ENCODE results near the gene ANKRD44.
"Not testable (repeated sequence)": the region's sequence is repeated elsewhere in the genome, so short reads cannot be mapped to it uniquely, and the experiment has no call there.

The ANKRD44 gene

GRCh38 chr2:197010200-197011020 lies 300.2 kb downstream of the ANKRD44 start:
- DNase-seq, result no peak

DNA sequence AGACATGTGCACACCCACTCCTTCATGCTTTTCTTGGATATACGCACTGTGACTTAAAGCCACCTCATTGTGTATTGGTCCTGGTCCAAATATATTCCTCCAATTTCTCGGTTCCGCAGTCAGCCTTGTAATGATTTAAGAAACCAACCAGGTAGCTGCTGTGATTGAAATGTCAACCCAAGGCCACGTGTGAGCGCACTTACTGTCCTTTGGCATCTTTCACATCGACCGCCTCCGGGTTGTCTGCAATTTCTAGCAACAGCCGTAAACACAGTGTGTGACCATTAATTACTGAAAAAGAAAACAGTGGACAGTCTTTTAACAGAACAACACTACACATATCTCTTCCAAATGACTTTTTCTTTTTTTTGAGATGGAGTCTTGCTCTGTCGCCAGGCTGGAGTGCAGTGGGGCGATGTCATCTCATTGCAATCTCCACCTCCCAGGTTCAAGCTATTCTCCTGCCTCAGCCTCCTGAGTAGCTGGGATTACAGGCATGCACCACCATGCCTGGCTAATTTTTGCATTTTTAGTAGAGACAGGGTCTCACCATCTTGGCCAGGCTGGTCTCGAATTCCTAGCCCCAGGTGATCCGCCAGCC lies 301.7 kb downstream of the ANKRD44 start:
- DNase-seq, result not testable (repeated sequence)

DNA sequence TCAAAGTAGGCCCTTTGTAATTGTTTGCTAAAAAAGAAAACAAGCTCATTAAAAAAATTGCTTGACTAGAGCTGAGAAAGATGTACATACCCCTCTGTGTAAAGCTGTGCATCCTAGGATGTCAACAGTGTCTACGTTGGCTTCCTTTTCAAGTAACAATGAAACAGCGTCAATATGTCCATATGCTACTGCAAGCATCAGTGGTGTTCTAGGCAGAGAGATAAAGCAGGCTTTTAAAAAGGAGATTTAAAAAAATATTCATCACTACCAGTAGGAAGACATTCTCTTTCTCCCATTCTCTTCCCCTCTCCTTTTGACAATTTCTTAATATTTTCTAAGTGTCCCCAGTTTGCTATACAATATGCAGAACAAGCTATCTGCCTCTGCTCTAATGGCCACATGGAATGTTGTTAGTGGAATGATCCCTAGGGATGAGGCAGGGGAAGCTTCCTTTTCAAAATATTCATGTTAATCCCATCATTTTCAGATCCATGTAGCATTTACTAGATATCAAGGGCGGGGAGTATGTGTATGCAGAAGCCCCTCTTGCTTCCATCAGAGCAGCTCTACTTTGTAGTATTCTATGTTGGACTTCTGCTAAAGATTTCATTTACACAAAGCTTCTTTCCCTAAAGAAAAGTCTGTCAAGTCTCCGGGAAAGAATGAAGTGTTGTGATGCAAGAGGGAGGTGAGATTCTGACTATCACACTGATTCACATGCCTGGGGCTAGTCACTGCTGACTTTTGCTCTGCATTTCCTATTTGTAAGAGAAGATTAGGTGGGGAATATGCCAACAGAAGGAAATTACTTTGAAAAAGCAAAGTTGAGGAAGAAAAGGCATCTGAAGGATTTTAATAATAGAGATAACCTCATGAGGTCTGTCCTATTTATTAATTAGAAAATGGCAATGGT lies 302.6 kb downstream of the ANKRD44 start:
- no peak for DNase-seq

DNA sequence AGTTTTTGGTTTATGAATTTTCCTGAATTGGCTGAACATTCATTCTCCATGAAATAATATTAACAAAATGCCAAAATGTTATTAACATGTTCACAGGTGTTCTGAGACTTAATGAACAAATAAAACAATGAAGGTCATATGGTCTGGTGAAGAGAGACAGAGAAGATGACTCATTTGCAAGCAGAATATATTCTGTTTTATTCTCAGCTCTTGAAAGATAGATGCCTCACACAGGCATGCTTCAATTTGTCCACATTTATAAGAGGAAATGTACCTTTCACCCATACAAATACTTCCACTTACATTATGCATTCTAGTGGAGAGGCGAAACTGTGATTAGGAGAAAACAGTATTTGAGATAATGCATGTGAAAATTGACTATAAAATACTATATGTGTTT lies 308.7 kb downstream of the ANKRD44 start:
- DNase-seq, result no peak

DNA sequence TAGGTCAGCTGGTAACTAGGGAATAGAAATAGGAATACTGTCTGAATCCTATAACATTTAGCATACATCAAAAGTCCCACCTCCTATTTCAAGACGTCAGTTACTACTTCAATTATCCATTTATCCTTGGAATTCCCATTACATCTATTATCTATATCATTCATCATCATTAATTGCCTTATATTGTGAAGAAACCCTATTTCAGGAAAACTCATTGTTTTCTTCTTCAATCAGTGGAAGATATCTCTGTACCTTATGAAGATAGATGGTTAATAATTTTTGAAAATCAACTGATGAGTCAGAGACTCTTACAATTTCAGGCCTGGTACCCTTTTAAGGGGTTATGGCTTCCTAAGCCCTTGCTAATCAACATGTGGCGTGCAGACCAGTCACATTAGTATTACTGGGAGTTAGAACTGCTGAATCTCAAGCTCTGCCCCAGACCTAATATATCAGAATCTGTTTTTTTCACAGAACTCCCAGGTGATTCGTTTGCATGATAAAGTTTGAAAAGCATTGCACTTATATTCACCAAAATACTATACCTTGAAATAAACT lies 314.7 kb downstream of the ANKRD44 start:
- no peak for DNase-seq

DNA sequence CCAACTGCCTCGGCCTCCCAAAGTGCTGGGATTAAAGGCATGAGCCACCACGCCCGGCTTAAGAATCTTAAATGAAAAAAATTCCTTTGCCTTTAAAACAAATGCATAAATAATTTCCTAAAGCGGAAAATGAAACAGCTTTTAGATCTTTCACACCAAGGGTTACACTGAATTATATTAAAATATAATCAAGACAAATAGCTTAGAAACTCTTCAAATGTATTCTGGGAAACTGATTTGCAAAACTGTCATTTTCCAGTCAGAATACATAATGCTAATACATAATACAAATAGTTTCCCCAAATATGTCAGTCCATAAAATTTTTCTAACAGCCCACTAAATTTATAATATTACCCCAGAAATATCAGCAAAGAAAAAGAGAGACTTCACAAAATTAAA lies 315.8 kb downstream of the ANKRD44 start:
- DNase-seq, result no peak

DNA sequence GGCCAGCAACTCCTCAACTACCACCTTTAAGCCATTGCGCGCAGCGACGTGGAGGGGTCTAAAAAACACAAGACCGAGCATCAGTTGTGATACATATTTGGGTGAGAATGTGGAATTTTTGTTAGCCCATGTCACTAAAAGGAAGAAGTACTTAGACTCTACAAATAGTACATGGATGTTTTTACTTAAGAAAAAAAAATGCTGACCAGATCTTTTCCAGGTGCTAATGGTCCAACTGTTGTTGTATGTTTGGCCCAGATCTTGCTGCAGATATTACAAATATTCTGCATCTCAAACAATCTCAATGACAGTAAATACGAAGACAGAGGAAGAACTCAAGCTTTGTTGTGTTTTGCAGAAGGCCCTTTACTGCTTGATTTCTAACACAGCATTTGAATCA lies 317.0 kb downstream of the ANKRD44 start:
- DNase-seq, result no peak

DNA sequence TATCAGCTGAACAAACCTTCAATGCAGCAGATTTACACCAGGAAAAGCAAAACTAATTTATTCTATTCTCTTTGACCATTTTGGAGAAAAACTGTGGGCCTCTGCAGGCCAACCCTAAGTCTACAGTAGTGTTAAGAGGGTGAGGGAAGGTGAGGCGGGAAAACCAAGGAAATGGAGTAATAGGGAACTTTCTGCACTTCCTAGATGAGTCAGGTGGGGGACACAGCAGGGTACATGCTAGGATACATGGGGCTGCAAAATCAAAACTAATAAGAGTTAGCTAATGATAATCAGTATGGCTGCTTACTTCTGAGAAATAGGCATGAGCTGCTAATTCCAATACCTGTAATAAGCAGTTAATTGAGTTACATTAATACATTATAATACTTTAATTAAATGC lies 318.1 kb downstream of the ANKRD44 start:
- no peak for DNase-seq

GRCh38 chr2:196990788-196991461 lies 319.7 kb downstream of the ANKRD44 start:
- DNase-seq, result no peak

GRCh38 chr2:196990092-196990491 lies 320.5 kb downstream of the ANKRD44 start:
- no peak for DNase-seq

DNA sequence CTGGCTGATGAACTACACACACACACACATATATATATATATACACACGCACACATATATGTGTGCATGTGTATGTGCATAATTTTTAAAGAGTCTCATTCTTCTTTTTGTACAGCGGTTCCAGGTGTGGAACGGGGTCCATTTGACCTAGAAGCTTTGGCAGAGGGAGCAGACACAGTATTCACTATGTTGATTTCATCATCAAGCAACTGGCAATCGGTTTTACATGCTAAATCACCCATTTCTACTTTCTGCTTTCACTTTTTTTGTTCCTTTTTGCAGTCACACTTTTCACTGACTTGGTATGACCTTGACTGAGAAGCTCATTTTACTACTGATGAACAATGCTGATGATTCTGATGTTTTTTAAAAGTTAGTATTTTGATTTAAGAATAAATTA lies 321.1 kb downstream of the ANKRD44 start:
- no peak for DNase-seq

- no peak for DNase-seq
These were observed 321.9 kb downstream of the ANKRD44 start for GRCh38 chr2:196988639-196989038.

DNA sequence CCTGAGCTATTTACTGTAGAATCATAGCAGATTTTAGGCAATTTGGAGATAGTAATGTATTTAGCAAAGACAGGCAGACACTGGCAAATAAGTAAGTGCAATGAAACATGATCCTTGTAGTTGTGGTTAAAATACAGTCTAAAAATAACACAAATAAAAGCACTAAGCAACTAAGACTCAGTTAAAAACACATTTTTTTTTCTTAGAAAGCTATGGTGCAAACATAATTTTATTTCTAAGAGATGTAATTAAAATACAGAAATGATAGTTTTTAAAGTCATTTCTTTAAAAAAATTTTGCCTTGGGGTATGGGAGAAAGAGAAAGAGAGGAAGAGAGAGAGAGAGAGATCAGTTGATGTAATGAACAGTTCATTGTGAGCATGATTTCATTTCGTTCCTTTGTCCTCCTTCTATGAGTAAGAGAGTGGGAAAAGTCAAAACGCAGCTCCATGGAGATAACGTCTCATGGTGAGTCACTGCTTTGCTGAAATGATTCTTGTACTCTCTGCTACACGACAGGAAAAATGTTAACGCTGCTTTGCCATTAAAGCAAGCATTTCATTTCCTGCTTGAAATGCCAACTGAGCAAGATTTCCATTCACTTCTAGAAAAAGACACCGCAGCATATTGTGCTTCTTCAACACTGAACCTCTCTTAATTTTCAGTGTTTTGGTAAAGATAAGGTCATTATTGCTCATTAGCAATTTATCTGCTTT lies 322.8 kb downstream of the ANKRD44 start:
- peak; percentile 28 for DNase-seq

DNA sequence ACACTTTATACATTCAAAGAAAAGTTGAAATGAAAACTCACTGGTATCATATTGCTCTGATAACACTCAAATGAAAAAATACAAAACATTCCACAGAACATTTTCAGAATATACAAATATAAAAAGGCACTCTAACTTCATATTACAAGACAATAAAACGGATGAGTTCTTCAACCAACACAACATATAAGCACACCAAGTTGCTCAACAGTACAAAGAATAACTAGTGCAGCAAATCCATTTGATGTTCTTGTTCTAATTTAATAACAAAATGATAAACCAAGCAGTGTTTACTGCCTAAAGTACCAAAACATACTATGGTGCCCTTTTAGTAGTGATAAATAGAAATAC lies 323.3 kb downstream of the ANKRD44 start:
- no peak for DNase-seq

DNA sequence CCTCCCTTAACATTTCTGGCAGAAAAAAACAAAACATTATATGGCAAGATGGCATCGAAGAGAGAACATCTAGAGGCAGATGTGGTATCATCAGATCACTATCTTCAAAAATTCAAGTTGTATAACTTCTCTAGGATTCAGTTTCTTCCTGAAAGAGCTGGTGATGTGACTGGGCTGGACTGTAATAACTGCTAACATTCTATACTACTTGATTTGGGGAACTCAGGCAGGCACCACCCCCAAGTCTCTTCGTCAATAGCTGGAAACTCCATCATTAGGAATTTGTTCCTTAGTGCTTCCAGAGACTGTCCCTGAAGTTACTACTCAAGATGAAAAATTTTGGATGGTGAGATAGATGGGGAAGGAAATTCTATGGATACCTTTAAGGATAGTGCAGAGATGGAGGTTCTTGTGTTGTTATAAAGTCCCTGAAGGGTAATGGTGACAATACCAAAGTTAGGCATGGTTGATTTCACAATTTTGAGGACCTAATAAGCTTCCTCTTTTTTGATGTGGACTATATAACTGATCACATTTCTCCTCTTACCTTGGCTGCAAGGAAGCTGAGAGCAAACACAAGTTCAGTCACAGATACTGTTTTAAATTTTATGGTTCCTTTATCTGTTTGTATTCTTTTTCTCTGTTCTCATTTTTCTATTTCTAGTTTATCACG lies 324.9 kb downstream of the ANKRD44 start:
- DNase-seq, result no peak

DNA sequence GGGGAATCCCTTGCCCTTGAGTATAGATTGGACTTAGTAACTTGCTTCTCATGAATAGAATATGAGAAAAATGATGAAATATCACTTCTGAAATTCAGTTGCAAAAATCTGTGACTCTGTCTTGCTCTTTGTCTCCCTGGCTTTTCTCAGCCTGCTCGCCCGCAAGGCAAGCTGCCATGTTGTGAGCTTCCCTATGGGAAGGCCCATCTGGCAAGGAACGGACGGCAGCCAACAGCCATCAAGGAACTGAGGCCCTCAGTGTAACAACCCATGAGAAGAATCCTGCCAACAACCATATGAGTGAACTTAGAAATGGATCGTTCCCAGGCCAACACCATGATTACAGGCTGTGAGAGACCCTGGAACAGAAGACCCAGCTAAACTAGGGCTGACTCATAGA lies 325.7 kb downstream of the ANKRD44 start:
- no peak for DNase-seq

GRCh38 chr2:196983934-196984333 lies 326.6 kb downstream of the ANKRD44 start:
- no peak for DNase-seq

DNA sequence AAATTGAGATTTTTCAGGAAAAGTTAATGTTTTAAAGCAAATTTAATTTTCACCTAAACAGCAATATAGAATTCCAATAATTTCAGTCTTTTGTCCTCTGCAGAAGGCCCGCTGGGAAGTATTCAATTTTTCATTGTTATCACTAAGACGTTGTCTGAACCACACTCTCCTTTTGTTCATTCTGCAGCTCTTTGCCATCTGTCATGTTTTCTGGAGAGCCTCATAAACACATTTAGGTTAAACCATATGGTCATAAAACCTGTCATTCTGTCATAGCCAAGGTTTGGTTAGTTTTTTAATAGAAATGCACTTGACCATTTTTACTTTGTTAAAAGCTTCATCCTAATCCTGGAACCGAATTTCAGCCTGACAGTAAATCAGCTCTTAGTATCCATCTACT lies 330.1 kb downstream of the ANKRD44 start:
- DNase-seq, result no peak

DNA sequence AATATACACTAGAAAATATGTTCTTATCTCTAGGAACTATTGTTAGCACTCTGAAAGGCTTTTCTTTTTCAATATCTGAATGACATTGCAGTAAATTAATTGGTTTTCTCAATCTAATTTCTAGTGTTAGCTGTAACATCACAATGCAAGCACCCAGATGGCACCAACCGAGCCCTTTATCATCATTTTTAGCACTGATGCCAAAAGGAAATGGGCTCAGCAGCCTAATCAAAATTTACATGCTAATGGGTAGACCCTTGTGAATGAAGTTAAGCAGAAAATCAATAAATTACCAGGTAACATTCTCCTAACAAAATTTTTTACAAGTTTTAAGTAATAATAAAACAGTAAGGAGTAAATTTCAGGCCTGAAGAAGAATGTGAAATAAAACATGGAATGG lies 330.6 kb downstream of the ANKRD44 start:
- no peak for DNase-seq

DNA sequence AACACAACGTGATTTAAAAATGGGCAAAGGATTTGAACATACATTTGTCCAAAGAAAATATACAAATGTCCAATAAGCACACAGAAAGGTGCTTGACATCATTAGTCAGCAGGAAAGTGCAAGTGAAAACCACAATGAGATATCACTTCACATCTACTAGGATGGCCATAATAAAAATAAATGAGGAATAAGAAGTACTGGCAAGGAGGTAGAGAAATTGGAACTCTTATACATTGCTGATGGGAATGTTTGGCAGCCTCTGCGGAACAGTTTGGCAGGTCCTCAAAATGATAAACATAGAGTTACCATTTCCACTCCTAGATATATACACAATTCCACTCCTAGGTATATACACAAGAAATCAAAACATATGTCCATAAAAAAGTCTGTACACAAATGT lies 333.1 kb downstream of the ANKRD44 start:
- DNase-seq, result no peak

DNA sequence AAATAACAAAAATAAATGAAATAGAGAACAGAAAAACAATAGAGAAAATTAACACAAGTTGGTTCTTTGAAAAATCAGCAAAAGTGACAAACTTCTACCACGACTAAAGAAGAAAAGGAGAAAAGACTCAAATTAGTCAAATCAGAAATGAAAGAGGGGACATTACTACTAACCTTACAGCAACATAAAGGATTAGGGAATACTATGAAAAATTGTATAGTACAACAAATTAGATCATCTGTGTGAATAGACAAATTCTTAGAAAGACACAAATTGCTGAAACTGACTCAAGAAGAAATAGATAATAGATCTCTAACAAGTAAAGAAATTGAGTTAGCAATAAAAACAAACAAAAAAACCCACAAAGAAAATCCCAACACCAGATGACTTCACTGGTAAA lies 335.6 kb downstream of the ANKRD44 start:
- no peak for DNase-seq

Data from activated naive CD4-positive, alpha-beta T cell treated with Interleukin-2 at 50 U/mL for 16 hours (primary cell).